MM.1S (cell line): Measurements from ENCODE around the gene RCN1.
A peak's percentile ranks its signal among the peaks of the same experiment; 100 is the strongest.

Experiments used
- DNase-seq: peaks from one replicate; pipeline ENCODE4 v3.0.0-alpha.2; 2015
- H2AFZ ChIP-seq: fragments of 300-600 bp; sonication (generic); 2 replicates; pipeline ENCODE4 v1.6.0; 2016; ENCODE audit warnings: antibody characterized with exemption, low read length
- H3F3A ChIP-seq: fragments of 300-600 bp; sonication (generic); 2 replicates; pipeline ENCODE4 v1.6.1; 2016; ENCODE audit warnings: mild to moderate bottlenecking, antibody characterized with exemption, low read length, moderate library complexity, mixed read lengths; ENCODE audit not compliant: insufficient read depth
- H3K27ac ChIP-seq: fragments of 300-600 bp; sonication (generic); 2 replicates; pipeline ENCODE4 v1.5.1; 2016; ENCODE audit warnings: mild to moderate bottlenecking, low read length
- H3K27me3 ChIP-seq: fragments of 300-600 bp; sonication (generic); replicated peaks from 2 replicates; pipeline ENCODE4 v1.6.0; 2016; ENCODE audit warnings: low read length; ENCODE audit not compliant: insufficient read depth
- H3K36me3 ChIP-seq: fragments of 300-600 bp; sonication (generic); replicated peaks from 2 replicates; pipeline ENCODE4 v1.6.1; 2016; ENCODE audit warnings: mild to moderate bottlenecking, low read length, mixed read lengths; ENCODE audit not compliant: insufficient read depth
- H3K4me1 ChIP-seq: fragments of 300-600 bp; sonication (generic); 2 replicates; pipeline ENCODE4 v1.6.1; 2016; ENCODE audit warnings: low read length, mixed read lengths
- H3K4me2 ChIP-seq: fragments of 300-600 bp; sonication (generic); 2 replicates; pipeline ENCODE4 v1.6.0; 2016; ENCODE audit warnings: low read depth, low read length
- H3K4me3 ChIP-seq: fragments of 300-600 bp; sonication (generic); 2 replicates; pipeline ENCODE4 v1.5.1; 2016; ENCODE audit warnings: low read length, mixed read lengths
- H3K79me2 ChIP-seq: fragments of 300-600 bp; sonication (generic); 2 replicates; pipeline ENCODE4 v1.6.1; 2016; ENCODE audit warnings: mixed run types, low read length, mixed read lengths
- H3K9ac ChIP-seq: fragments of 300-600 bp; sonication (generic); 2 replicates; pipeline ENCODE4 v1.6.1; 2016; ENCODE audit warnings: low read length, mixed read lengths
- H3K9me2 ChIP-seq: fragments of 300-600 bp; sonication (generic); replicated peaks from 2 replicates; pipeline ENCODE4 v1.6.1; 2016; ENCODE audit warnings: mild to moderate bottlenecking, low read length, mixed read lengths; ENCODE audit not compliant: insufficient read depth
- H3K9me3 ChIP-seq: fragments of 300-600 bp; sonication (generic); replicated peaks from 2 replicates; pipeline ENCODE4 v1.6.1; 2016; ENCODE audit warnings: mild to moderate bottlenecking, low read length, mixed read lengths; ENCODE audit not compliant: insufficient read depth
- H4K20me1 ChIP-seq: fragments of 300-600 bp; sonication (generic); 2 replicates; pipeline ENCODE4 v1.6.1; 2016; ENCODE audit warnings: mild to moderate bottlenecking, low read length, moderate library complexity, mixed read lengths; ENCODE audit not compliant: insufficient read depth
- EZH2 ChIP-seq: fragments of 300-600 bp; sonication (generic); optimal IDR thresholded peaks from 2 replicates; pipeline ENCODE3; 2017; ENCODE audit warnings: low read depth, mild to moderate bottlenecking, antibody characterized with exemption, low read length, mixed read lengths
- EZH2phosphoT487 ChIP-seq: fragments of 300-600 bp; sonication (generic); IDR thresholded peaks from 2 replicates; pipeline ENCODE4 v1.6.1; 2018; ENCODE audit warnings: antibody characterized with exemption, low read length
- TF ChIP-seq, protein P1 (sequence below): fragments of 300-600 bp; sonication (generic); IDR thresholded peaks from 2 replicates; pipeline ENCODE4 v1.5.1; 2016; ENCODE audit warnings: antibody characterized with exemption, low read length, mixed read lengths

RCN1 gene

DNA sequence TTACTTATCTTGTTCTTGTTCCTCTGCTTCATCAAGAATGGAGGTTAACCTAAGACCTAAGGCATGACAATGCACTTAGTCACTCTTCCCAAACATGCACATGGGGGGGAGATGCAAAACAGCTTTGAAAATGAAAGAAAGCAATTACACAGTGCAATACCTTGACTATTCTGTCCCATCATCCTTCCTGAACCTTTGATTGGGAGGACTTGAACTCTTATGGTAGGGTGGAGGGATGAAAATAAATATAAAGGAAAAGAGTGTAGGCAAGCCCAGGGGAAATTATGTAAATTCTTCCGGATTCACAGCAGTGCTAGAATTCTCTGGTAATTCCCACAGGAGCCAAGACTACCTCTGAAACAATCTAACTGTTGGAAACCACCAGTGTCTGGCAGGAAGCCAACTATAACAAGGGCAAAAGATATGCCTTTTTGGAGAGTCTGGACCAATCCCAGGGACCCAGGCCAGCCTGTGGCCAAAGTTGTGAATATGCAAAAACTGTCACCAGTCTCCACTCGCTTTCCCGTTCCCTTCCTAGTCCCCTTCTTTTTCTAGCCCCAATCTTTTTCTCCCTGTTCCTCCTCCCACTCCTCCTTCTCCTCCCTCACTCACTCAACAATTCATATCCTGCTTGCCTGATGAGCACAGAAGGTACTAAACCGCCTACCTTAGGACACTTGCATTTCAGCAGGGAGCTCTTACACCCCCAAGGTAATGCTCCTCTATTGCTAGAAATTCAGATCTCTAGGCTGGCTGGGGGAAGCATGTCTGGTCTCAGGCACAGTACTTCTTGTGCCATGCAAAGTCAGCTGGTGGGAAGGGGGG, 2.5 kb upstream of the RCN1 start:
- Histone ChIP-seq H3K36me3 (no peaks in the 10 kb centered on the region), H3K27ac (peak overlapping the region; percentile 21), H3K9me2 (no peaks in the 10 kb centered on the region), H3K9ac (no peak overlapping the region), H3F3A (peaks cover 25% of the 10 kb centered on the region), H4K20me1 (no peaks in the 10 kb centered on the region), H3K79me2 (peaks cover 18% of the 10 kb centered on the region), H3K27me3 (no peaks in the 10 kb centered on the region), H3K4me3 (no peak overlapping the region), H2AFZ (0 out of 2 replicates have a peak overlapping the region, but pooled peaks have one; percentile 18), H3K4me1 (peaks cover 21% of the 10 kb centered on the region), H3K4me2 (peak overlapping the region; percentile 45; the same call in 1 of the 2 replicates), H3K9me3 (no peaks in the 10 kb centered on the region)
- TF ChIP-seq, protein P1, sequence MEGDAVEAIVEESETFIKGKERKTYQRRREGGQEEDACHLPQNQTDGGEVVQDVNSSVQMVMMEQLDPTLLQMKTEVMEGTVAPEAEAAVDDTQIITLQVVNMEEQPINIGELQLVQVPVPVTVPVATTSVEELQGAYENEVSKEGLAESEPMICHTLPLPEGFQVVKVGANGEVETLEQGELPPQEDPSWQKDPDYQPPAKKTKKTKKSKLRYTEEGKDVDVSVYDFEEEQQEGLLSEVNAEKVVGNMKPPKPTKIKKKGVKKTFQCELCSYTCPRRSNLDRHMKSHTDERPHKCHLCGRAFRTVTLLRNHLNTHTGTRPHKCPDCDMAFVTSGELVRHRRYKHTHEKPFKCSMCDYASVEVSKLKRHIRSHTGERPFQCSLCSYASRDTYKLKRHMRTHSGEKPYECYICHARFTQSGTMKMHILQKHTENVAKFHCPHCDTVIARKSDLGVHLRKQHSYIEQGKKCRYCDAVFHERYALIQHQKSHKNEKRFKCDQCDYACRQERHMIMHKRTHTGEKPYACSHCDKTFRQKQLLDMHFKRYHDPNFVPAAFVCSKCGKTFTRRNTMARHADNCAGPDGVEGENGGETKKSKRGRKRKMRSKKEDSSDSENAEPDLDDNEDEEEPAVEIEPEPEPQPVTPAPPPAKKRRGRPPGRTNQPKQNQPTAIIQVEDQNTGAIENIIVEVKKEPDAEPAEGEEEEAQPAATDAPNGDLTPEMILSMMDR = no peak
- TF ChIP-seq EZH2 (no peak), EZH2phosphoT487 (no peak)
- DNase-seq = peak; percentile 48

DNA sequence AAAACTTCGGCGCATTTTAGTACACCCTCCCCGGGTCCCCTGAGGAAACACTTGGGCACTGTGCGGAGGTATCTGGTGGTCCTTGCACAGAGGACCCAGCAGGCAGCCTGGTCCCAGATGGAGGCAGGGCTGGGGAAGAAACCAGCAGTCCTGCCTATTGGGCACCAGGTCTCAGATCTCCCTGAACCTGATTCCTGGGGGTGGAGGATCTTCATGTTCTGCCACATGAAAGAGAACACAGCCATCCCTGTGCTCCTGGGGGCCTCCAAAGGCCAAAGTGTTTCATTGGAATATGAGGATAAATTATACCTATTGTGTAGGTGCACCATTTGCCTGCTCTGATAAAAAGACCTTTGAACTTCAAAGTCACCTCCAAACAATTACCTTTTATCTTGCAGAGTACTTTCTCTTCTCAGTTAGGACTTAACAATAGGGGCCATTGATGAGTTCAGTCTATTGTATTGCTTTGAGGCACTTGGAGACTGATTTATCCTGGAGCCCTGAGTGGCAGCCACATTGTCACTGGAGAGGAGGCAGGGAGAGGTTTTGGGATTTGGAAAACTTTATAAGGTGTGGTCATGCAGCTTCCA, 1.8 kb downstream of the RCN1 start:
- Histone ChIP-seq H3K9me2 (no peaks in the 10 kb centered on the region), H2AFZ (no peak overlapping the region), H3K9ac (no peak overlapping the region), H3K27ac (no peak overlapping the region), H3K4me2 (peak overlapping the region; percentile 68; the same call in 1 of the 2 replicates), H3F3A (peaks cover 24% of the 10 kb centered on the region), H3K27me3 (no peaks in the 10 kb centered on the region), H3K9me3 (no peaks in the 10 kb centered on the region), H3K79me2 (peaks cover 51% of the 10 kb centered on the region), H4K20me1 (no peaks in the 10 kb centered on the region), H3K36me3 (no peaks in the 10 kb centered on the region), H3K4me1 (peaks cover 14% of the 10 kb centered on the region), H3K4me3 (no peak overlapping the region)
- TF ChIP-seq EZH2phosphoT487 (no peak), EZH2 (no peak)
- TF ChIP-seq, protein P1 = no peak
- no peak for DNase-seq

DNA sequence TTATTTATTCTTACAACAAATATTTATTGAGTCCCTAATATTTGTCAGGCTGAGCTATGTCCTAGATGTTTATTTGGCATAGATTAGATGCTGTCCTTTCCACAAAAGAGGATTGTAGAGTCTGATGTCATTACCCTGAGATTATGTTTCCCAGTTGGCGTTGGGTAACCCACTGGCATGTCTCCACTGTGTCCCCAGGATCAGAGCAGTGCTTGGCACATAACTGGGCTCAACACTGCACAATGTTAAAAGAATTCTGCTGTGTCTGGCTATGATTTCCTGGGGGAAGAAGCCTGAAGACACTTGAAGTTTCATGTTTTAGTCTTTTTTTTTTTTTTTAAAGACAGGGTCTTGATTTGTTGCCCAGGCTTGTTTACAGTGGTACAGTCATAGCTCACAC, 4.0 kb downstream of the RCN1 start:
- Histone ChIP-seq H2AFZ (no peak overlapping the region), H3K79me2 (peaks cover 51% of the 10 kb centered on the region), H4K20me1 (no peaks in the 10 kb centered on the region), H3K9ac (no peak overlapping the region), H3F3A (peaks cover 12% of the 10 kb centered on the region; the same call in 1 of the 2 replicates), H3K27ac (no peak overlapping the region), H3K9me3 (no peaks in the 10 kb centered on the region), H3K4me2 (no peak overlapping the region), H3K9me2 (no peaks in the 10 kb centered on the region), H3K36me3 (no peaks in the 10 kb centered on the region), H3K4me3 (no peak overlapping the region), H3K27me3 (no peaks in the 10 kb centered on the region), H3K4me1 (no peaks in the 10 kb centered on the region)
- TF ChIP-seq EZH2phosphoT487 = no peak
- TF ChIP-seq, protein P1 = no peak
- TF ChIP-seq EZH2 = no peak
- no peak for DNase-seq
